Lung microvascular endothelial cell (primary cell): ENCODE results near the gene SYNJ2. TPM values are rescaled to one million over a fixed set of nuclear protein-coding genes. Genes with fewer than 3 reads are reported as not detected.
A peak's percentile ranks its signal among the peaks of the same experiment; 100 is the strongest.

Experiments used
- DNase-seq, 2 donors: peaks; one replicate each; pipeline versions ENCODE4 v3.0.0 to v3.0.0-alpha.2; 2010; ENCODE audit warnings: low read depth in 2 of 2
- total RNA-seq: library from RNA; depleted of rRNA; stranded (reverse); fragments of >200 nt; gene quantifications from 2 replicates; pipeline ENCODE4 v1.2.1, GENCODE V29; 2014

Gene SYNJ2
- total RNA-seq, 1 donor from 2014 or later, result 12.1 TPM

DNA sequence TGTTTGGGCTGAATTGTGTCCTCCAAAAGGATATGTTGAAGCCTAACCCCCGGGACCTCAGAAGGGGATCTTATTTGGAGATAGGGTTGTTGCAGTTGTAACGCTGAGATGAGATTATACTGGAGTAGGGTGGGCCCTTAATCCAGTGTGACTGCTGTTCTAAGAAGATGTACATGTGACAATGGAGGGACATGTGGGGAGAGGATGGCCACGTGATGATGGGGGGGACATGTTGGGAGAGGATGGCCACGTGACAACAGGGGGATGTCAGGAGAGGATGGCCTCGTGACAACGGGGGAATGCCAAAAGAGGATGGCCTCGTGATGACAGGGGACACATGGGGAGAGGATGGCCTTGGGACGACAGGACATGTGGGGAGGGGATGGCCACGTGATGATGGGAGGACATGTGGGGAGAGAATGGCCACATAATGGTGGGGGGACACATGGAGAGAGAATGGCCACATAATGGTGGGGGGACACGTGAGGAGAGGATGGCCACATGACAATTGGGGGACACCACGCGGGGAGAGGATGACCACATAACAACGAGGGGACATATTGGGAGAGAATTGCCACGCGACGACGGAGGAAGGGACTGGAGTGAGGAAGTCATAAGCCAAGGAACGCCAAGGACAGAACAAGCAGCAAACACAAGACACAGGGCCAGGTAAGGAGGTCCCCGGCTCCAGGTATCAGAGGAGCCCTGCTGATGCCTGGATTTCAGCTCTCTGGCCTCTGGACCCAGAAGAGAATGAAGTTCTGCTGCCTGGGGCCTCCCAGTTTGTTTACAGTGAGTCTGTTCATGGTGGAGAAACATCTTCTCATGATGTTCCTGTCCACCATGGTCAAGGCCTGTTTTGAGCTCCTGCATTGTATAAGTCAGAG is 29.2 kb downstream of the SYNJ2 start:
- no peak for DNase-seq

DNA sequence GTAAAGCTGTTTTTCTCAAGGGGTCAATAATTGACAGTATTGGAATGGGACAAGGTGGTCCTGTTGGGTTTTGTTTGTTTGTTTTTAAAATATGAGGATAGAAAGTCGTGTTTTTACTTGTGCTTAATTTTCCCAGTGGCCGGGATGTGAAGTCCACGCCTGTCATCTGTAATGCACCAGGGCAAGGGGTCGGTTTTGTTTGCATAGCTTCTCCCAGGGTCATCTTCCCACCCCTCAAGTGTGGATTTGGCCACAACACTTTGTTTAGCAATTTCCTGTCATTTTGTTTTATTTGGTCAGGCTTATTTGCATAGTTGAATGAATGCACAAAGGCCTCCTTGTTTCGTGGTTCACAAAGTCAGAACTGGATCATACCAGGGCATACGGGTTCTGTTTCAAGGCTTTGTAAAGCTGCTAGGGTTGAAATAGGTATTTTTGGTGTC is 29.8 kb downstream of the SYNJ2 start:
- peak; percentile 66 to 80 for DNase-seq

DNA sequence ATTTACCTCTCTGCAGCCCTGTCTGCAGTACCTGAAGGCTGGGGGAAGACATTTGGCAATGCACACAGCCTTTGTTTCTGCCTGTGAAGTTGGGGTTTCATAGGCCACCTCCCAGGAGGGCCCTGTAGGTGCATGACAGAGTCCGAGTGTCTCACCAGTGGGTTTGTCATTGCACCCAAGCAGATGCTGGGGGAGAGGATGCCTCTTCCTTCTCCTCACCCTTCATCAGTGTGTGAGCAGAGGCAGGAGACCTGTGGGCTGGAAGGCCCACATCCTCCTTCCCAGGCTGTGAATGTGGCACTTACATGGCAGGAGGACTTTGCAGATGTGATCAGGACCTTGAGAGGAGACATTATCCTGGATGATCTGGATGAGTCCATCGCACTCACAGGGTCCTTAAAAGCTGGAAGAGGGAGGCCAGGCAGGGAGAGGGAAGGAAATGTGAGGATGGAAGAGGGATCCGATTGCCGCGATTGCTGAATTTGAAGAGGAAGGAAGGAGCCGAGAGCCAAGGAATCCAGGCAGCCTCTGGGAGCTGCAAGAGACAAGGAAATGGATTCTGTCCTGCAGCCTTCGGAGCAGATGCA is 30.4 kb downstream of the SYNJ2 start:
- no peak for DNase-seq

DNA sequence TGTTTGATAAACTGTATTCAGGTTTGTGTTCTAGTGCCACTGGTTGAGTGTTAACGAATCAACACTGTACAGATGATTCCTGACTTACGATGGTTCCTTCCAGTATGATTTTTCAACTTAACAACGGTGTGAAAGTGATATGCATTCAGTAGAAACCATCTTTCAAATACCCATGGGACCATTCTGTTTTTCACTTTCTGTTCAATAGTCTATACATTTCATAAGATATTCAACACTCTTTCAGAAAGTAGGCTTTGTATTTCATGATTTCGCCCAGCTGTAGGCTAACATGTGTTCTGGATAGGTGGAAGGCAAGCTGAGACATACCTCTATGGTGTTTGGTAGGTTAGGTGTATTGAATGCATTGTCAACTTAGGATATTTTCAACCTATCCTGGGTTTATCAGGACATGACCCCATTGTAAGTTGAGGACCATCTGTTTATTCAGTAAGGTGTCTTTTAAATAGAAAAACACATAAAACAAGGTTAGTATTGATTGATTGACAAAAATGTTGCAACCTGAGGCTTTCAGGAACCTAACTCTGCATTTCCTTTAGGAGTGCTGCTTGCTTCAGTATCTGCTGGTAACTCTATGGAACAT is 32.3 kb downstream of the SYNJ2 start:
- no peak for DNase-seq

DNA sequence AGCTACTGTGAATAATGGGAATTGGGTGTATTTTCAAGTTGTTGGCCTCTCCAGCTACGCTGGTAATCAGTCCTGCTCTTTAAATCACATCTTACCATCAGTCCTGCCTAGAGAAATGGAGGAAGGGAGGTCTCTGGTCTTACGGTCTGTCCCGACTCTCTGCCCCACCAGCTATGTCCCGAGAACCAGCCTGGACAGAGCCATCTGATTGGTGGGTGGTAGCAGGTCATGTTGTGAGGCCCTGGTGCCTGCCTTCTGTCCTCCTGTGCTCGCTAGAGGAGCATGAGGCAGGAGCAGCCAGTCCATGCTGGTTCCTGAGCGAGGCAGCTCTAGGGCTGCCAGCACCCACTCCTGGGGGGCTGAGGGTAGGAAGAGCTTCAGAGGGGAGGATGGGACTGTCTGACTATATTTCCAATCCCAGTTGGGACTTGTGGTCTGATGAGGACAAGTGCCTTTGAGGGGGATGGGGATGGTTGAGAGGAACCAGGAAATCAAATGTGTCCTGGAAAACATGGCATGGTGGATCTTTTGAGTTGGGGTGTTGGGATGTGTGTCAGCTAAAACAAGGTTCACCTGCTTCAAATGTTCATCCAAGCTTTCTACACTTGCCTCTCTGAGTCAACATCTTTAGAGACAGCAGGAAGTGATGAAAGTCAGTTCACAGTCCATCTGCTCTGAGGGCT is 33.0 kb downstream of the SYNJ2 start:
- peak in 1 of 2 donors; percentile 42 for DNase-seq

DNA sequence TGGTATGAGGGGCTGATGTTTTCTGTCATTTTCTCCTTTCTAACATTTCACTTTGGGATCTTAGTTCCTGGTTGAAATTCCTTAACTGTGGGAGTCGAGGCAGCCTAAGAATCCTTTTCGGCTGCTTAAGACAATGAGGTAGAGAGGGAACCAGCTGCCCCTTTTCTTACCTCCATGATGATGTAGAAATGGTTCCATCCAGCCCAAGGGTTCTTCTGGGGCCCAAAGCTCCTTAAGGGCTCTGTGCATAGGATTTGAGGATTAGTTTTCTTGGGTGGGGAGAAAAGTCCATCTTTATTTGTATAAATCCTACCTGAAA is 33.5 kb downstream of the SYNJ2 start:
- DNase-seq, result no peak

DNA sequence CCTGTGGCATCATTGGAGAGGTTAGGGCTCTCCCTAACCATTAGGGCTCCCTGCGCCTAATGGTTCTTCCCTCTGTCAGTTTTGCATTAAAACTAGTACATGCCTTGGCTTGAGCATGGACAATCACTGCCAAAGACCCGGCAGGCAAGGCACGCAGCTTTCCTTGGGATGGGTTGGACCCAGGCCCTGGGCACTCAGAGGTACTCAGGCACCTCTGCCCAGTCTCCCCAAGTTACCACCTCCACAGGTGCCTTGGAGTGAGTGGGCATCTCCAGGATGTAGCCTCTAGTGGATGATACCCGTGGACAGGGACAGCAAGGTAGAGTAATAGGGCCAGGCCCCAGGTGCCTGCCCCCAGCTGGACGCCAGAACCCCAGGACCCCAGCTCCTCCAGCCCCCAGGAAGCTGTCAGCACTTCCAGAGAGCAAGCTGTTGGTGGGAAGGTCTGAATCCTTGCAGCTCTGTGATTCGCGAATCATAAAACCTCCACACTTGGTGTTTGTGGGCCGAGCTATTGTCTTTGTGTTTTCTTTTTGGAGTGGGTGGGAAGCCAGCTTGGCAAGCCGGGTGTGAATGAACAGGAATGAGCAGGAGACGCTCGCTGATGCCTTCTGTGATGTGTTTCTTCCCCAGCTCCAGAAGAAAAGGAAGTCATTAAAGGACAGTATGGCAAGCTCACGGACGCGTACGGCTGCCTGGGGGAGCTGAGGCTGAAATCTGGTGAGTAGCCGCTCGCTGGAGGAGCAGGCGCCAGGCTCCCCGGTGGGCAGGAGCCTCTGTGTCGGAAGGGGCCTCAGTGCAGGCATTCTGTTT is 35.1 kb downstream of the SYNJ2 start:
- DNase-seq, result peak; percentile 22 to 47

DNA sequence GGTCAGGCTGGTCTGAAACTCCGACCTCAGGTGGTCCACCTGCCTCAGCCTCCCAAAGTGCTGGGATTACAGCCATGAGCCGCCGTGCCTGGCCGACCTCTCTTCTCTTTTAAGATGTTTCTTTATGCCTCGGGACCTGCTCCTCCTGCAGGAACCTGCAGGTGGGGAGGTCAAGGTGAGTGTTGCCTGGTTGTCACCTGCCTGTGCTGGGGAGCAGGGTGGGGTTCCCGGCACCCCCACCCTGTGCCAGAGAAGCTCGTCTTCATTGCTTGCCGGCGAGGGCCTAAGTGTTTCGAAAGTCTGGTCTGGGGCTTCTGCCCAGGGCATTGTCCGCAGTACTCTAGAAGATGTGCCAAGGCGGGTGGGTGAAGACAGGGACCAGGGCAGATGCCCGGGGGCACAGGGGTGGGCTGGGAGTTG is 36.0 kb downstream of the SYNJ2 start:
- DNase-seq, result no peak

DNA sequence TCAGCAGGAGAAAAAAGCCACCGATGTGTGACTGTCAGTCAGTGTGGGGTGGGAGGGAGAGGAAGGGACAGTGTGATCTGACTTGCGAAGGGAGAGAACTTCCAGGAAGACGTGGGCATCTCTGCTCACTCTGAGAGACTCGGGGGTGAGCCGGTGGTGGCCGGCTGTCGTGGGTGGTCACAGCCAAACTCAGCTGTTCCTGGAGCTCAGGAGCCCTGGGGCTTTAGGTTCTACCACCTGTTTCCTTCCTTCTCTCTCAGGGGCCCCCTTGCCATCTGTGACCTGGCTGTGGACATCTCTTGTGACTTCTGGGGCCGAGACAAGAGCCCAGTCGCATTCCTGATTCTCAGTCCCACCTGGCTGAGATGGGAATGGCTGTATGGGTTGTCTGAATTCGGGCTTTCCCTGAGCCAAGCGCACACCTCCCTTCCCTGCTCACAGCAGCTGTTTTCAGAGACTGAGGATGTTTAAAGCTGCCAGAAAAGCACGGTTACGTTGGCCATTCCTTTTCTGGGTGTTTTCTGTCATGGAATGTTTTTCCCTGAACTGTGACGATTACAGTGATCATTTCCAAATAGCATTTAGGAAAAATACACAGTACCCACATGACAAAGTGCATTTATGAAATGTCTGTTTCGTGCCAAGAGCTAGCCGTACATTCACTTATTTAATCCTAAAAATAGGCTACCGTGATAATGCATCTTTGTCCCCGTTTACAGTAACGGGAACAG is 36.5 kb downstream of the SYNJ2 start:
- peak in 1 of 2 donors; percentile 91 for DNase-seq

DNA sequence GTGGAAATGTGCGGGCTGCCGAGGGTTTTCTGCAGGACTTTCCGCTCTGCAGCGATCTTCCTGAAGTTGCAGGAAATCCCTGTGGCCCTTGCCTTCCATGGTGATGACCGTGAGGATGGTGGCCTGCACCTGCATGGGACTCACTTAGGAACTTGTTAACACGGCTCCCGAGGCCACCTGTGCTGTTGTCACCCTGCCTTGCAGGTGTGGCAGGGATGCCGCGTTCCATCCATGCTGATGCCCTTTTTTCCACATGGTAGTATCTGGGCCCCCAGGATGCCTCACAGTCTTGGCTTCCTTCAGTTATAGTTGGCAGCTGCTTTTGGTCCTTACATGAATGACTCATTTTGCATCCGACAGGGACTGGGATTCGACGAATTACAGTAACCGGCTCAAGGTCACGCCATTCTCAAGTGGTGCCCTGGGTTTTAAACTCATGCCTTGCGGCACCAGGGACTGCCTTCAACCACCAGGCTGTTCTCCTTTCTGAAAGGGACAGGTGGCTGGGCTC is 37.2 kb downstream of the SYNJ2 start:
- DNase-seq, result peak in 1 of 2 donors; percentile 83

DNA sequence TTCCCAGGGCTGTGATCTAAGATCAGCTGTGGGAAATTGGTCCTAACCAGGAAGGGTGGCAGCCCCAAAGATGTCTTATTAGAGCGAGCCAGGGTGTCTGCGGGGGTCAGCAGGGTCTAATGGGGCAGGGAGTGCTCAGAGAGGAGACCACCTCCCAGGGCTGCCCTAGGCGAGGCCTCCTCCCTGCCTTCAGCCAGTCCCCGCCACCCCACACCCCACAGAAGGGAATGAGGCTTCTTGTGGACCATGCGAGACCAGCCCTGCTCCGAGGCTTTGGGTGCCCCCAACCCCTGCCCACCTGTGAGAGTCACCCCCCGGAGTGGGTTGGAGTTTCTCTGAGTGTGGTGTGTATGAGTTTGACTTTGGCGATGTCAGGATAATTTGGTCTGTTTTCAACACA is 37.8 kb downstream of the SYNJ2 start:
- DNase-seq, result no peak

DNA sequence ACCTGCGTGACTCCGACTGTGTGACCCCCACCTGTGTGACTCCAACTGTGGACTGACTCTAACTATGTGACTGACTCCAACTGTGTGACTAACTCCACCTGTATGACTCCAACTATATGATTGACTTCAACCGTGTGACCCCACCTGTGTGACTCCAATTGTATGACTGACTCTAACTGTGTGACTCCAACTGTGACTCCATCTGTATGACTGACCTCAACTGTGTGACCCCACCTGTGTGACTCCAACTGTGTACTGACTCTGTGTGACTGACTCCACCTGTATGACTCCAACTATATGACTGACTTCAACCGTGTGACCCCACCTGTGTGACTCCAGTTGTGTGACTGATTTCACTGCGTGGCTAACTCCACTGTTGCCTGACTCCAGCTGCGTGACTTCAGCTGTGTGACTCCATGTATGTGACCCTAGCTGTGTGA is 38.6 kb downstream of the SYNJ2 start:
- peak in 1 of 2 donors; percentile 25 for DNase-seq

DNA sequence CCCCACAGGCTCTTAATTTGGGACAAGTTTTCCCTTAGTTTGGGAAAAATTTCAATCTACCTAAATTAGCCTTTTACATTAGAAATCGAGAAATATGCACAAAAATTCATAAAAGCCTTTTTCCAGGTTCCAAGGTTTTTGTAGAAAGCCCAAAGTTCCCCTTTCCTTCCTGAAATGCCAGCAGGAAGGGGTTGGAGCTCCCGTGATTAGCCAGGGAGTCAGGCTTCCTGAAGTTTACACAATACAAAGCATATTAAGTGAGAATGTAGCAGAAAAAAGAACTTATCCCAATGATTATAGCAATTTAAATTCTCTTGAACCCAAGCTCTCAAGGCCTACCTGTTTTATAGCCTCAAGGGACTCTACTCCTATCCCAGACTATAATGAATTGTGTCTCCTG is 39.1 kb downstream of the SYNJ2 start:
- DNase-seq, result peak; percentile 63 to 78

DNA sequence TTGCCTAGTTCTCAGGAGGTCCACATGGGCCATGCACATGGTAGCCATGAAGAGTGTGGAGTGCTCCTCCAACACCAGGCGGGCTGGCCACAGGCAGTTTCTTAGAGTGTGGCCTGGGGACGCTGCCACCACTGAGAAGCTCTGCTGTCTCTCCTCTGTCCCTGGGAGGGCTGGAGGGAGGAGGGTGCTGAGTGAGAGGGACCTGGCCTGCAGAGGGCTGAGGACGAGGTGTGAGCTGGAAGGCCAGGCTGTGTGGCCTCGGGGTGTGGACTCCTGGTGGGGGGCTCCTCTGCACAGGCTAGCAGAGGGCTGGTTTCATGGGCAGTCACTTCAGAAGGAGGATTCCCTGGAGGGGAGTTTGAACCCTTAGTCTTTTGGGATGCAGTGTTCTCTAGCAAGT is 39.7 kb downstream of the SYNJ2 start:
- DNase-seq, result no peak

DNA sequence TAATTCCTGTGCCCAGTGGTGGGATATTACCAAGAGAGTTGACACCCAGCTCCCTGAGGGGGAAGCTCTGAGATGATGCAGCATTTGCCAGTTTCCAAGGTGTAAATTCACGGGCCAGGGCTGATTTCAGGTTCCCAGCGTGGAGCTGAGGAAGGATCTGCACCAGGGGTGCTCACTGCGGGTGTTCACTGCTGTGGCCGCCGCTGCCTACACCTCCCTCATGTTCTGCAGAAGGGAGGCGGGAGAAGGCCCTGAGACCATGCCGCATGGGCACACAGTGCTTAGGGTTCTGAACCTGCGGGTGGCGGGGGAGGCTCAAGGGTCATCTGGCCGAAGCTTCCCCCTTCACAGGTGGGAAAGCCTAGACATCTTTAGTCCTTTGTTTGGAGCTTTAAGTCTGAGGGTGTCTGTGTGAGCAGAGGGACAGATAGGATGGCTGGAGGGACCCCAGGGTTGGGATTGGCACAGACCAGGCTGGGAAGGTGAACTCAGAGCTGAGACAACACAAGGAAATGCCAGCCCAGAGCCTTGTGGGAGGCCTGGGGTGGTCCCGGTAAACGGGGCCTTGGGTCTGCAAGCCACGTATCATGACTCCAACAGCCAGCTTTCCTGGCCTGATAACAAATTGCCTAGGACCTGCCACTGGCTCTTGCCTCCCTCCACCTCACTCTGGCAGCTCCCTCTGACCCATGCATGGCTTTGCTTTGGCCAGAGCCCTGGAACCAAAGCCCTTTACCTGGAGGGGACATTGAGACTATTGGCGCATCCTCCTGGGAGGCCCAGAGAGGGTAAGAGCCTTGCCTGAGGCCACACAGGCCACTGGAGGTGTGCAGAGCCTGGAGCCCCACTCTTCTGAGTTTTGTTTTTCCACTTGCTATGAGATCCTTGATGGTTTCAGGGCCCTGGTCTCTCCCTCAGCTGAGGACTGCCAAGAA is 40.4 kb downstream of the SYNJ2 start:
- DNase-seq, result no peak

DNA sequence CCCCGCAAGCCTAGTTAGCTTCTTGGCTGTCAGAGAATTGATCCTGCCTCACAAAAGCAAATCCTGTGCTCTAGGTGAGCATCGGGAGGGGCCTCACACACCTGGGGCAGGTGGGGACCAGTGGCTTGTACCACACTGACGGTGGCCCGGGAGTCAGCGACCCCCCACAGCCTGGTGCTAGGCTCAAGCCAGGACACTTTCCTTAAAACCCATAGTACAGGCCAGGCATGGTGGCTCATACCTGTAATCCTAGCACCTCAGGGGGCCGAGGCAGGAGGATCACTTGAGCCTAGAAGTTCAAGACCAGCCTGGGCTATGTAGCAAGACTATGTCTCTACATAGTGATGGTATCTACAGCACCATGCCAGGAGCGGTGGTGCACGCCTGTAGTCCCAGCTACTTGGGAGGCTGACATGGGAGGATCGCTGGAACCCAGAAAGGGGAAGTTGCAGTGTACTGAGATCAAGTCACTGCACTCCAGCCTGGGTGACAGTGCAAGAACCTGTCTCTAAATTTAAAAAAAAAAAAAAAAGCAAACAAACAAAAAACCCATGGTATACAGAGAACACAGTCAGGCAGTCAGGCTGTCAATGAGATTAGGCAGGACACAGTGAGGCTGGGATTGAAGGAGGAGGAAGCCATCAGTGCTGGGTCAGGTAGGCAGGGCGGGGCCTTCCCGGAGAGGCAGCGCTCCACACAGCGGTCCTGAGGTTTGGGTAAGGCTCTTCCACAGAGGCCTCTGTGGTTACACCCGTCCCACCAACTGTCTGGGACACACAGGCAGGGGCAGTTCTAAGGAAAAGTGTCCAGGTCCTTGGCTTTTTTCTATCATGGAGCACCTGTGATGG is 41.3 kb downstream of the SYNJ2 start:
- no peak for DNase-seq

DNA sequence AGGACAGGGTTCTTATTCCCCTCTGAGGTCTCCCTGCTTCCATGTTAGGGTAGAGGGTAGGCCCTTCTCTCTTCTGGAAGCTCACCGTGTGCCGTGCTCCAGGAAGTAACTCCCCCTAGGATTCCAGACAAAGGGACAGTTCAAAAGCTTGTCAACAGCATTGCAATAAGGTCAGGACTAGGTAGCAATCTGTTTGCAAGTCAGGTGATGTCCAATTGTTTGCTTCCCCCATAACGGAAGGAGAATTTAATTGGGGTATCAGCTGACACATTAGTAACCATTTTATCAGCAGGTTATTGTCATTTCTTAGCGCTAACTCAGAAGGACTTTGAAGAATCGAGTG is 41.9 kb downstream of the SYNJ2 start:
- DNase-seq, result no peak

DNA sequence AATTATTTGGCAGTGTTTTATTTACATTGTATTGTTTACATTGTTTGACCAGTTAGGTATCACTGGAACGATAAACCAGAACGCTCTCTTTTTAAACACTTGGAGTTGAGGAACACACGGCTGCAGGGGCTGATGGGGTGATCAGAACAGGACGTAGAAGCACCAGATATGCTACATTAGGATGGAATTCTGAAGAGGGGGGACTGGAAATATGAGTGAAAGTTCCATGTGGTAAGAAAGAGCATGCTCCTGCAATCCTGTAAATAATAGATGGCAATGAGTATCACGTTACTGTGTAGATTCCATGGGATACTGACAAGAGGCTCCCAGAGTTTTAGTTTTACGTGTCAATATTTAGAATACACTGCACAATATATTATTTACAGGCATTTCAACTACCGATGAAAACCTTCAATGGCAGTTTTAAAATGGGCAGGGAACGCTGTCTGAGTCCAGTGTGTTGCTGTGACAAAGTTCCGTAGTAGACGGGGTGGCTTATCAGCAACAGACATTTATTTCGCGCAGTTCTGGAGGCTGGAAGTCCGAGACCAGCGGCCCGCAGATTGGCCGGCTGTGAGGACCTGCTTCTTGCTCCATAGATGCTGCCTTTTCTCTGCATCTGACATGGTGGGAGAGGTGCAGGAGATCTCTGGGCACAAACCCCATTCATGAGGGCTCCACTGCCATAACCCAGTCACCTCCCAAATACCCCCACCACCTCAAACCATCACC is 43.1 kb downstream of the SYNJ2 start:
- no peak for DNase-seq
